K562 (cell line): ENCODE results near the gene TTLL9. TPM values are rescaled to one million over a fixed set of nuclear protein-coding genes. Genes with fewer than 3 reads are reported as not detected.

ENCODE experiments used
- BRD9 ChIP-seq: fragments of 450-650 bp; IDR thresholded peaks from 2 replicates; pipeline ENCODE4 v1.6.1; 2018; ENCODE audit warnings: low read depth; ENCODE audit not compliant: partially characterized antibody
- HCFC1 ChIP-seq: IDR thresholded peaks from 2 replicates; pipeline ENCODE4 v1.6.1; 2012; ENCODE audit warnings: low read depth, low read length, improper control_type of control experiment
- KLF1 ChIP-seq: fragments of 450-650 bp; IDR thresholded peaks from 2 replicates; pipeline ENCODE4 v1.6.1; 2016; ENCODE audit warnings: missing genetic modification characterization, missing compliant biosample characterization
- POLR2H ChIP-seq: IDR thresholded peaks from 2 replicates; pipeline ENCODE4 v1.6.1; 2016; ENCODE audit warnings: missing genetic modification characterization, low read depth, mild to moderate bottlenecking, control low read depth, missing compliant biosample characterization, moderate library complexity
- RBM15 ChIP-seq: fragments of 200-400 bp; formaldehyde crosslinking; IDR thresholded peaks from 2 replicates; pipeline ENCODE4 v1.6.1; 2018; ENCODE audit warnings: mild to moderate bottlenecking, low read length, moderate library complexity; ENCODE audit not compliant: insufficient read depth
- SP1 ChIP-seq: sonication (generic); formaldehyde crosslinking; IDR thresholded peaks from 2 replicates; pipeline ENCODE4 v1.8.1; 2022; ENCODE audit warnings: mild to moderate bottlenecking, missing genetic modification reagents
- THRAP3 ChIP-seq: fragments of 450-650 bp; IDR thresholded peaks from 2 replicates; pipeline ENCODE4 v1.6.1; 2016; ENCODE audit warnings: mild to moderate bottlenecking, inconsistent platforms, borderline replicate concordance
- TRIM25 ChIP-seq: fragments of 450-650 bp; IDR thresholded peaks from 2 replicates; pipeline ENCODE4 v1.7.0; 2016; ENCODE audit warnings: borderline replicate concordance
- ZBTB40 ChIP-seq, 2 experiments: fragments of 450-650 bp in 1 of 2; sonication (generic) in 1 of 2; formaldehyde crosslinking in 1 of 2; IDR thresholded peaks; 2 replicates each; pipeline versions ENCODE4 v1.7.1 to v1.9.0; 2016 to 2022; ENCODE audit warnings: inconsistent platforms in 1 of 2, mild to moderate bottlenecking in 1 of 2, missing genetic modification reagents in 1 of 2
- ZNF384 ChIP-seq: IDR thresholded peaks from 2 replicates; pipeline ENCODE4 v1.6.1; 2012; ENCODE audit warnings: low read depth, low read length, improper control_type of control experiment
- ZNF609 ChIP-seq: sonication (generic); formaldehyde crosslinking; IDR thresholded peaks from 2 replicates; pipeline ENCODE4 v1.8.1; 2023; ENCODE audit warnings: missing genetic modification reagents, mild to moderate bottlenecking, borderline replicate concordance
- polyA plus RNA-seq, 8 experiments: library from polyadenylated mRNA; depleted of rRNA in 4 of 8; stranded (reverse) in 5 of 8; unstranded in 3 of 8; fragments of >200 nt; fragmentation: Nextera tagmentation in 2 of 8; fragmentation: Illumina TruSeq in 1 of 8; extraction: Ambion mirVana in 2 of 8; extraction: Trizol in 1 of 8; gene quantifications; 2 replicates each; pipeline versions ENCODE4 v1.2.1 to v1.2.3, GENCODE V29; 2011 to 2014; ENCODE audit warnings: inconsistent platforms in 1 of 8, missing spikeins in 1 of 8
- total RNA-seq, 7 experiments: library from RNA; depleted of rRNA in 6 of 7; stranded (reverse); fragments of >200 nt in 6 of 7; fragmentation: Illumina TruSeq in 2 of 7; extraction: Trizol in 2 of 7; gene quantifications; 2 replicates each; pipeline versions ENCODE4 v1.2.1 to v1.2.3, GENCODE V29; 2011 to 2021; ENCODE audit warnings: low replicate concordance in 1 of 7

The TTLL9 gene
- total and polyA plus RNA-seq, 9 of the 15 experiments (the other 6 are each of a cell fraction or from before 2014, with no cell fraction given) = 0.06 to 0.07 TPM; not detected in 7

- TF ChIP-seq KLF1 (no peak), BRD9 (no peak), TRIM25 (no peak), SP1 (CRISPR knock-in tag) (no peak), RBM15 (no peak), ZNF384 (no peak), POLR2H (no peak), ZBTB40 (IDR thresholded peaks at IDR 0.05) (no peak), ZBTB40 (CRISPR knock-in tag; IDR thresholded peaks at IDR 0.05) (no peak), THRAP3 (no peak), ZNF609 (CRISPR knock-in tag) (no peak), HCFC1 (no peak)
Observed at GRCh38 chr20:31949877-31950646, 79.6 kb downstream of the TTLL9 start (continued).
